Mesothelial cell of epicardium (in vitro differentiated cells): ENCODE measurements around the gene LRRD1. TPM values are rescaled to one million over a fixed set of nuclear protein-coding genes. Genes with fewer than 3 reads are reported as not detected.

Experiments
- DNase-seq, 2 experiments: peaks; one replicate each; pipeline ENCODE4 v3.0.0; 2021; ENCODE audit warnings: low spot score in 2 of 2; ENCODE audit not compliant: unreplicated experiment in 2 of 2
- H3K27ac Mint-ChIP-seq: 2 replicates; pipeline ENCODE4 v1.8.0; 2021; ENCODE audit warnings: mixed read lengths
- H3K27me3 Mint-ChIP-seq: 2 replicates; pipeline ENCODE4 v1.8.0; 2021; ENCODE audit warnings: low read depth, mixed read lengths
- H3K36me3 Mint-ChIP-seq: 2 replicates; pipeline ENCODE4 v1.8.0; 2021; ENCODE audit warnings: mixed read lengths
- H3K4me1 Mint-ChIP-seq: 2 replicates; pipeline ENCODE4 v1.8.0; 2021; ENCODE audit warnings: mixed read lengths
- H3K4me3 Mint-ChIP-seq: 2 replicates; pipeline ENCODE4 v1.8.0; 2021; ENCODE audit warnings: mild to moderate bottlenecking, moderate library complexity, mixed read lengths
- H3K9me3 Mint-ChIP-seq: 2 replicates; pipeline ENCODE4 v1.8.0; 2021; ENCODE audit warnings: mixed read lengths
- total RNA-seq: library from RNA; stranded (reverse); gene quantifications from 3 replicates; pipeline ENCODE4 v1.2.1, GENCODE V29; 2021
- TF ChIP-seq, protein P1 (sequence below): fragments of 200-600 bp; sonication (generic); IDR thresholded peaks from one replicate; pipeline ENCODE4 v1.5.0; 2021; ENCODE audit warnings: antibody characterized with exemption; ENCODE audit not compliant: unreplicated experiment

Gene LRRD1
- total RNA-seq, 1 donor from 2014 or later, result 0.42 TPM

GRCh38 chr7:92161271-92161670 is 17.7 kb downstream of the LRRD1 start:
- no peak for DNase-seq
- Mint-ChIP-seq H3K27ac (no peak overlapping the region), H3K36me3 (no peaks in the 10 kb centered on the region), H3K27me3 (no peaks in the 10 kb centered on the region), H3K4me3 (no peak overlapping the region), H3K9me3 (no peaks in the 10 kb centered on the region), H3K4me1 (peaks cover 2% of the 10 kb centered on the region)
- TF ChIP-seq, protein P1, sequence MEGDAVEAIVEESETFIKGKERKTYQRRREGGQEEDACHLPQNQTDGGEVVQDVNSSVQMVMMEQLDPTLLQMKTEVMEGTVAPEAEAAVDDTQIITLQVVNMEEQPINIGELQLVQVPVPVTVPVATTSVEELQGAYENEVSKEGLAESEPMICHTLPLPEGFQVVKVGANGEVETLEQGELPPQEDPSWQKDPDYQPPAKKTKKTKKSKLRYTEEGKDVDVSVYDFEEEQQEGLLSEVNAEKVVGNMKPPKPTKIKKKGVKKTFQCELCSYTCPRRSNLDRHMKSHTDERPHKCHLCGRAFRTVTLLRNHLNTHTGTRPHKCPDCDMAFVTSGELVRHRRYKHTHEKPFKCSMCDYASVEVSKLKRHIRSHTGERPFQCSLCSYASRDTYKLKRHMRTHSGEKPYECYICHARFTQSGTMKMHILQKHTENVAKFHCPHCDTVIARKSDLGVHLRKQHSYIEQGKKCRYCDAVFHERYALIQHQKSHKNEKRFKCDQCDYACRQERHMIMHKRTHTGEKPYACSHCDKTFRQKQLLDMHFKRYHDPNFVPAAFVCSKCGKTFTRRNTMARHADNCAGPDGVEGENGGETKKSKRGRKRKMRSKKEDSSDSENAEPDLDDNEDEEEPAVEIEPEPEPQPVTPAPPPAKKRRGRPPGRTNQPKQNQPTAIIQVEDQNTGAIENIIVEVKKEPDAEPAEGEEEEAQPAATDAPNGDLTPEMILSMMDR, result no peak

DNA sequence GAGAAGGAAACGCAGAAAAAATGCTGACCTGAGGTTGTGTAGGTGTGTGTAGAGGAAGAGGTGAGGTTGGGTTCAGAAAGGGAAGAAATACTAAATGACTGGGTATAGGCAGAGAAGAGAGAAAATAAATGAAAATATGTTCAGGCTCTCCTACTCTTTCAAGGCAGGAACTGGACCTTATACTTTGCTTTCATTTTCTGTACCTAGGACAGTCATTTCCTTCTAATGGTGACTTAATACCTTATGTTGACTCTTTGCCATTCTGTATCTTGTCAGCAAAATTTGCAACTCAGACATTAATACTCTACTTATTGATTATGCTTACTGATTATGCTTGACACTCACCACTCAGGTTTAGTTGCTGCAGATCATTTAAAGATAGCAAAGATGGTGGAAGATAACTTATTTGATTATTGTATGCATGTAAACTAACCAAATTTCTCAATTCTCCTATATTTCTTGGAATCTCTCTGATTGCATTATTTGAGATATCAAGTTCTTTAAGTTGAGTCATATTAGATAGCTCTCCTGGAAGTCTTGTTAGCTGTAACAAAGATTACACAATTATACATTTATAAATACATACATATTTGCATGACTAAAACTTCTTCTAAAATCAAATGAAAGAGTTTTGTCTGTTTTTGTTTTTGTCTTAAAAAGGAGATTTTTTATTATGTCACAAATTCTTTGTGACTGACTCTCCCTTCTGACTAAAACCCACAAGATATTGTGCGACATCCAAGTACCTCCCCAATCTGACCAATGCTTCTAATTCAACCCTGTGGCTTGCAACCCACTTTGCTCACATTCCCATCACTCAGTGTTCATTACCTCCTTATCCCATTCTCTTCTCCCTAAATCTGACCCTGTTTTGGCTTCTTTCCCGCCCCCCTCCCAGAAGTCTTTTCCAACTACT is 20.0 kb downstream of the LRRD1 start:
- Mint-ChIP-seq H3K36me3 (no peaks in the 10 kb centered on the region), H3K27ac (no peak overlapping the region), H3K4me3 (no peak overlapping the region), H3K27me3 (no peaks in the 10 kb centered on the region), H3K4me1 (no peaks in the 10 kb centered on the region), H3K9me3 (no peaks in the 10 kb centered on the region)
- no peak for DNase-seq
- TF ChIP-seq, protein P1, result no peak

GRCh38 chr7:92156990-92157389 is 22.0 kb downstream of the LRRD1 start:
- no peak overlapping the region for H3K27ac Mint-ChIP-seq
- DNase-seq, result no peak
- TF ChIP-seq, protein P1, result no peak
- no peaks in the 10 kb centered on the region for H3K27me3 Mint-ChIP-seq
- H3K36me3 Mint-ChIP-seq, result no peaks in the 10 kb centered on the region
- no peaks in the 10 kb centered on the region for H3K4me1 Mint-ChIP-seq
- no peak overlapping the region for H3K4me3 Mint-ChIP-seq
- H3K9me3 Mint-ChIP-seq, result no peaks in the 10 kb centered on the region

DNA sequence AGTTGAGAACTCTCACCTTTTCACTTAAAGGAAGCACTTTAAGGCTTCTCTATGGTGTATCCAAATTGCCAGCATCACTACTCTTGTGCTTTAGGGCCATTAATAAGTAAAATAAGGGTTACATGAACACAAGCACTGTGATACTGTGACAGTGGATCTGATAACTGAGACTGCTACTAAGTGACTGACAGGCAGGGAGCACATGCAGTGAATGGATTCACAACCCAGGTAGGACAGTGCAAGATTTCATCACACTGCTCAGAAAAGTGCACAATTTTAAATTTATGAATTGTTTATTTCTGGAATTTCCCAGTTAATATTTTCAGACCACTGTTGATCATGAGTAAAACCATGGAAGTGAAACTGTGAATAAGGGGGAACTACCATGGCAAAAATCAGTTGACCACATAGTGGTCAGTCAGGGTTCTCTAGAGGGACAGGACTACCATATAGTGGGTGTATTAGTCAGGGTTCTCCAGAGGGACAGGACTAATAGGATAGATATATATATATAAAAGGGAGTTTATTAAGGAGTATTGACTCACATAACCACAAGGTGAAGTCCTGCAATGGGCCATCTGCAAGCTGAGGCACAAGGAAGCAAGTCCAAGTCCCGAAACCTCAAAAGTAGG is 23.7 kb downstream of the LRRD1 start:
- DNase-seq, result no peak
- TF ChIP-seq, protein P1, result no peak
- H3K9me3 Mint-ChIP-seq, result no peaks in the 10 kb centered on the region
- H3K36me3 Mint-ChIP-seq, result no peaks in the 10 kb centered on the region
- no peak overlapping the region for H3K4me3 Mint-ChIP-seq
- H3K27ac Mint-ChIP-seq, result no peak overlapping the region
- H3K27me3 Mint-ChIP-seq, result no peaks in the 10 kb centered on the region
- H3K4me1 Mint-ChIP-seq, result peaks cover 9% of the 10 kb centered on the region

DNA sequence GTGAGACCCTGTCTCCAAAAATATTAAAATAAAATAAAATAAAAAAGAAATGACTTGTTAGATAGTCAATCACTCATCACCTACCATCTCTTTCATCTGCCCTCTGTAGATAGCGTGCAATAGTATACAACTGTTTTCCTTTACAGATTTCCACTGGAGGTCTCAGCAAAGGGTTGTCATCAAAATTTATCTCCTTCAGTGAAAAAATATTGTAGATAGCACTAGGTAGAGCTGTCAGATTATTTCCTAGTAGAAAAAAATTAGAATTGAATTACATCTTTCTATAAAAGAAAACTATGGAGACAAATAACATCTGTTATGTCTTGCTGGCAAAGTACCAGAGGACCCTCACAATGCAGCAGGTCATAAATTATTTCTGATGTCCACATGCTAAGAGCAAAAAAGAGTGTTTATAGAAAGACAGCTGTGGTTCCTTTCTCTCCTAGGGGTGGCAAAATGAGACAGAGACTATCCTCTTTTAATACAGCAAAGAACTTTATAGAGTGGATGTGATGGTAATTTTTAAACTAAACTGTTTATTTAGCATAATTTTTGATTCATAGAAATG is 28.4 kb downstream of the LRRD1 start:
- Mint-ChIP-seq H3K27me3 (no peaks in the 10 kb centered on the region), H3K4me3 (no peak overlapping the region), H3K36me3 (no peaks in the 10 kb centered on the region), H3K27ac (no peak overlapping the region), H3K9me3 (no peaks in the 10 kb centered on the region), H3K4me1 (peaks cover 9% of the 10 kb centered on the region)
- no peak for DNase-seq
- TF ChIP-seq, protein P1, result no peak
